Jurkat, Clone E6-1 (cell line): ENCODE measurements around the gene CDH22.

ENCODE experiments used
- DNase-seq: peaks from one replicate; pipeline ENCODE4 v3.0.0-alpha.2; 2011; ENCODE audit warnings: low read depth, low spot score
- H3K4me3 ChIP-seq: 2 replicates; pipeline ENCODE4 v1.5.1; 2011; ENCODE audit warnings: mild to moderate bottlenecking, low read length, control low read depth, moderate library complexity

CDH22 gene

GRCh38 chr20:46346770-46347169 lies 38.5 kb upstream of the CDH22 start:
- H3K4me3 ChIP-seq: no peak overlapping the region
- no peak for DNase-seq

DNA sequence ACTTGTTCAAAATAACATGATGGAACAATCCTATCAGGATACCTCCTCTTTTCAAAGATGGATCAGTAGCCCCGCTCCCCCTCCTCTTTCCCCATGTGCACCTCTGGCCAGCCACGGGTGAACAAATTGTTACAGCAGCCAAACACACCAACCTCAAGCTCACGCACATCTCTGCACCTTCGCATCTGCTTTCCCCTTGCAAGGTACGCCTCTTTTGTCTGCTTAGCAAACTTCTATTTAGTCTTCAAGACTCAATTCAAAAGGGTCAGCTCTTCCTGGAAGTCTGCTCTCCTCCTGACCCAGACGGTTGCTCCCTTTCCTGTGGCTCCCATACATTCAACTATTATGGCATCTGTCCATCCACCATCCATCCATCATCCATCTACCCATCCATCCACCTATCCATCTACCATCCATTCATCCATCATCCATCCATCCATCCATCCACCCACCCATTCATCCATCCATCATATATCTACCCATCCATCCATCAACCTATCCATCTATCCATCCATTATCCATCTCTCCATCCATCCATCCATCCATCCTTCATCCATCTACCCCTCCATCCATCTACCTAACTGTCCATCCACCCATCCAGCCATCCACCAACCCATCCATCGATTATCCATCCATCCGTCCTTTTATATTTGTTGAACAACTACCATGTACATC lies 36.3 kb upstream of the CDH22 start:
- DNase-seq: no peak
- no peak overlapping the region for H3K4me3 ChIP-seq

- DNase-seq: no peak
- H3K4me3 ChIP-seq: no peak overlapping the region
Observed at GRCh38 chr20:46343975-46344357, 35.7 kb upstream of the CDH22 start.

- DNase-seq: no peak
- no peak overlapping the region for H3K4me3 ChIP-seq
Observed at GRCh38 chr20:46343348-46343974, 35.2 kb upstream of the CDH22 start.

DNA sequence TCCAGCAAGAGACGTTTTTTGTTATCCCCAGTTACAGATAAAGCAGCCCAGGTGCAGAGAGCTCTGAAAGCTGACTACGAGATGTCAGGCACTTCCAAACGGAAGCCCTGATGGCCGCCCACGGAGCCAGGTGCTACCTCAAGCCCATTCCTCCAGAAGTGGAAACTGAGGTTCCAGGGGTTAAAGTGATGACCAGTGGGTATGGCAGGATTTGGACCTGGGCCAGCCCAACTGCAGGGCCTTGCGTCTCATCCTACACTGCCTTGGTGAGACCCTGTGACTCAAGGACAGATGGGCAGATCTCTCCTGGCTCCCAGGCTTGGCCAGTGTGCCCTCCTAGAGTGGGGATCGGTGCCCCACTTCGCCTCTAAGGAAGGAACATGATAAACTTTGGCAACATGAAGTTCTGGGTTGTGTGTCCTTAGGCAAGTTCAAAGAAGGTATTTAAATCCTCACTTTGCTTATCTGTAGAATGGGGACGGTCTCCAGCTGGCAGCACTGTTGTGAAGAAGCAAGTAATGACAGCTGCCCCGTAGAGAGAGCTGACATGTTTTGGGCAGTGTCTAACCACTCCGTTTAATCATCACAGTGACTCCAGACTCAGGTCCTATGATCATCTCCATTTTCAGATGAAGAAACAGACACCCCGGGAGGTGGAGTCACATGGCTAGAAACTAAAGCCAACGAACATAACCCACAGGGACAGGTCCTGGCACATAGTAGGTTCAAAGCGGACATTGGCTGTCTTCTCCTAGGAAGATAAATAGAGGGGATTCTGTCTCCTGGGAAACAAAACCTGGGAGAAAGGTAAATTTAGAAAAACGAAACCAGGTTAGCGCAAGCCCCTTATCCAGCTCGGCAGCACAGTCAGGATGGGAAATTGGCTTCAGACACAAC lies 34.4 kb upstream of the CDH22 start:
- no peak for DNase-seq
- no peak overlapping the region for H3K4me3 ChIP-seq

GRCh38 chr20:46342010-46342378 lies 33.7 kb upstream of the CDH22 start:
- no peak overlapping the region for H3K4me3 ChIP-seq
- no peak for DNase-seq

DNA sequence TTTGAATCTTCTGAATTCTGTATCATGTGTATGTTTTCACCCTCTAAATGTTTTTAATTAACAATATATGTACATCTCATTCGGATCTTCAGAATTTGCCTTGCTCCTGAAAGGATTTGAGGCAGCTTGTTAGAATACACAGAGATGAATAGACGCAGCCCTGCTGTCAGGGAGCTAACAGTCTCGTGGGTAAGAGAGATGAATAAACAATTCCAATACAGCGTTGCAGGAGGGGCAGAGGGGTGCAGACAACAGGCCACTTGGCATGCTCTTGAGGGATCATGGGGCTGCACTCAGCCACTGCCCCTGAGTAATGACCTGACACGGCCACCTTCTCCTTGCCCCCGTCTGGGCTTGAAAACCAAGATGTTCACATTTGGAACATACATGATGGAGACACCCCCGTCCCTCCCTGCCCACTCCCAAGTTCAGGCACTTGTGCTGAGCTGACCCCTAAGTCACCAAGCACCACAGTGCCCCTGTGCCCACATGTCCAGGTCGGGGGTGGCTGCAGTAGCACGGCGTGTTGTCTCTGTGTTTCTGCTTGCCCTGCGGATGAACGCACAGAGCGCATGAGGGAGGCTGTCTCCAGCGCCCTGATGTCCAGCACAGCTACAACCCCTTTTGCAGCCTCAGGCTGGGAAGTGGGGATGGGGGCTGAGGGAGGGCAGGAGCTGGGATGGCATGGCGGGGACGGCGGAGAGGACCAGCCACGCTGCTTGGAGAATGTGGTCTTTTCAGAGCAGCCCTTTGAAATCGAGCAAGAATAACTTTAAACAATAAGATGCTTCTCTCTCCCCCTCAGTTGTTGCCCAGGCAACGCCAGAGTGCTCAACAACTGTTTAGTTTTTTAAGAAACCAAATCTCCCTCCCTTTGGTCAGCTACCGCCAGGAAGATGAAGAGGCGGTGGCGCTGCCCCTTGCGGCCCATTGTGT lies 33.0 kb upstream of the CDH22 start:
- no peak for DNase-seq
- no peak overlapping the region for H3K4me3 ChIP-seq

DNA sequence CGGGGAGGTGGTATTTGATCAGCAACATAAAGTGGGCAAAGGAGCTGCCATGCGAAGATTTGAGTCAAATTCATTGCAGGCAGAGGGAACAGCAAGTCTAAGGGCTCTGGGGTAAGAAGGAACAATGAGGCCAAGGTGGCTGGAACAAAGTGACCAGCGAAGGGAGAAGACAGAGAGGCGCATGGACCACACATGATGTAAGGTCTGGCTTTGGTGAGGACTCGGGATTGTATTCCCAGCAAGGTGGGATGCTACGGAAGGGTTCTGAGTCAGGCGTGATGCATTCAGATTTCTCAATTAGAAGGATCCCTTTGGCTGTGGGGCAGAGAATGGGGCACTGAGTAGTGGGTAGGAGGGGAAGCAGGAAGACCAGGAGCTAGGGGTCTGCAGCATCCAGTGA lies 30.7 kb upstream of the CDH22 start:
- no peak for DNase-seq
- H3K4me3 ChIP-seq: no peak overlapping the region

- no peak overlapping the region for H3K4me3 ChIP-seq
- DNase-seq: no peak
Observed at GRCh38 chr20:46336735-46337134, 28.4 kb upstream of the CDH22 start.

GRCh38 chr20:46334303-46334904 lies 26.1 kb upstream of the CDH22 start:
- H3K4me3 ChIP-seq: no peak overlapping the region
- no peak for DNase-seq

GRCh38 chr20:46333161-46333991 lies 25.1 kb upstream of the CDH22 start:
- no peak for DNase-seq
- H3K4me3 ChIP-seq: no peak overlapping the region

DNA sequence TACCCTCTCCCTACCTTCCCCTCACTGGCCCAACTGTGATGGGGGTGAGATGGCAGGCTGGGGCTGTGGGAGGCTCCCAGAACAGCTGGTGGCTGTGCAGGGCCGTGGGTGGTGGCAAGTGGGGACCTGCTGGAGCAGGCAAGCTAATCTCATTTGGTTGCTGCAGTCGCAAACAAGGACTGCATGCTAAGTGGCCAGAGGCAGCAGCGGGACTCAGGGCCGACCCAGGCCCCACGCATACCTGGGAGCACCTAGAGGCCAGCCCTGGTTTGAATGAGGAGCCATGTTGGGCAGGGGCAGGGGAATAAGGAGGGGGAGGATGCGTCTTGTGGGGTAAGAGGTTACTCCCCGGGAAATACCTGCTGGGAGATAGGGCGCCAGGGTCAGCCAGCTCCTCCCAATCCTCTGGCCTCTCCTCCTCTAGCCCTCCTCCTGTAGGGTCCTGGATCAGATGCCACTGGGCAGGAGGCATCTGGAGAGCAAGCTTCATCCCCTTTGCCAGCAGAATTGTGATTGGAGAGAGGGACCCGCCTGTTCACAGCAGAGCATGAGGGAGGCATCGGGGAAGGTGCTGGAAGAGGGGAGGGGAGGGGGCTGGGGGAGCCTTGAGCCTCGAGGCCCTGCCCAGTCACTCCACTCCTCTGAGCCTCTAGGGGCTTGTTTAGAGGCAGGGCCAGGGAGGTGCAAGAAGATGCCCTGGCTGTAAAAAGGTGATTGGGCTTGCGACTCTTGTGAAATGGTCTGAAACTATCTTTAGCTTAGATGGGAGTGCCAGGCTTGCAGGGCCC lies 24.3 kb upstream of the CDH22 start:
- H3K4me3 ChIP-seq: no peak overlapping the region
- no peak for DNase-seq

- no peak overlapping the region for H3K4me3 ChIP-seq
- no peak for DNase-seq
Observed at GRCh38 chr20:46331611-46332361, 23.5 kb upstream of the CDH22 start.

- H3K4me3 ChIP-seq: no peak overlapping the region
- no peak for DNase-seq
Observed at GRCh38 chr20:46330831-46331371, 22.6 kb upstream of the CDH22 start.

DNA sequence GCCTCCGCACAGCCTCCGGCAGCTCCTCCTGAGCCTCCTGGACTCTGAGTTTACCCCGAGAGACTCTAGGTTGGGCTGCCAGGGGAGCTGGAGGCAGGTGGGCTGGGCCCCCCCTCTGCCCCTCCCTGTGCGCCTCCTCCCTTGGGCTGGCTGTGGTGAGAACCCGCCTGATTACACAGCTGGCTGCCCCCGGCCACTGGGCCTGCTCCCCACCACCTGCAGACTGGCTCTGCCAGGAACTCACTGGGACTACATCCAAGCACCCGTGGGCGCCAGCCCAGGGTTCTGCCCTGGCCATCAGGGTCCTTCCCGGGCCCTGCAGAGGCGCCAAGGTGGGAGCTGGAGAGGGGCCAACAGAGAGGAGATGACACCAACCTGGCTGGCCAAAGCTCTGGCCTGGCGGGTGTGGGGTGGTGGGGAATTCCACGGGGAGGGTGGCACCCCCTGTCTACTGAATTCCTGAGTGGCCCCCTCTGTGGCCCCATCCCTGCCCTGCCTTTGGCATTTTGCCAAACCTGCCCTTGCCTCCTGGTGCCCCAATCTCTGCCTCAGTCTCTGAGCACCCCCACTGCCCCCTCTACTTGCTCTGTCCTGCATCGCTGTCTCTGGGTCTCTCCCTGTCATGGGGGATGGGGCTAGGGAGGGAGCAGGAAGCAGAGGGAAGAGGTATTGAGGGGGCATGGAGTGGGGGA lies 21.9 kb upstream of the CDH22 start:
- DNase-seq: no peak
- H3K4me3 ChIP-seq: no peak overlapping the region
